Measurements from ENCODE around the gene CSTPP1.

DNA sequence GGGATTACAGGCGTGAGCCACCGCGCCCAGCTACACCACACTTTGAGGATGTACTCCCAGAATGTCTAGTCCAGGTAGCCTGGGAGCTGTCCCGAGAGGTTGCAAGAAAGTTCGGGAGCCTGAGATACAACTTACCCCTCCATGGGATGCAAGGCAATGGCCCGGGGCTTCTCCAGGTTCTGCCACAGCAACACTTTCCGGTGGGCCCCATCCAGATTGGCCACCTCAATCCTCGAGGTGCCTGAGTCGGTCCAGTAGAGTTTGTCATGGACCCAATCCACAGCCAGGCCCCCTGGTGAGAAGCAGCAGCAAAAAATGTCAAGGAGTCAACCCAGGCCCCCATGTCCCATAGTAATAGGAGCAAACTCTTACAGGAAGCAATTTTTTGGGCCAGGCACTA lies 43.7 kb upstream of the CSTPP1 start:
- TF ChIP-seq RNF2 (IDR thresholded peaks at IDR 0.05; ENCODE audit: borderline replicate concordance, low read depth, low read length, missing control alignments, poor library complexity, severe bottlenecking), result no peak
- no peak for TF ChIP-seq YY1 (IDR thresholded peaks at IDR 0.05; ENCODE audit: low read depth, low read length)
- no peak for TF ChIP-seq POU5F1 (IDR thresholded peaks at IDR 0.05; ENCODE audit: low read depth, low read length)
- TF ChIP-seq, protein P1, sequence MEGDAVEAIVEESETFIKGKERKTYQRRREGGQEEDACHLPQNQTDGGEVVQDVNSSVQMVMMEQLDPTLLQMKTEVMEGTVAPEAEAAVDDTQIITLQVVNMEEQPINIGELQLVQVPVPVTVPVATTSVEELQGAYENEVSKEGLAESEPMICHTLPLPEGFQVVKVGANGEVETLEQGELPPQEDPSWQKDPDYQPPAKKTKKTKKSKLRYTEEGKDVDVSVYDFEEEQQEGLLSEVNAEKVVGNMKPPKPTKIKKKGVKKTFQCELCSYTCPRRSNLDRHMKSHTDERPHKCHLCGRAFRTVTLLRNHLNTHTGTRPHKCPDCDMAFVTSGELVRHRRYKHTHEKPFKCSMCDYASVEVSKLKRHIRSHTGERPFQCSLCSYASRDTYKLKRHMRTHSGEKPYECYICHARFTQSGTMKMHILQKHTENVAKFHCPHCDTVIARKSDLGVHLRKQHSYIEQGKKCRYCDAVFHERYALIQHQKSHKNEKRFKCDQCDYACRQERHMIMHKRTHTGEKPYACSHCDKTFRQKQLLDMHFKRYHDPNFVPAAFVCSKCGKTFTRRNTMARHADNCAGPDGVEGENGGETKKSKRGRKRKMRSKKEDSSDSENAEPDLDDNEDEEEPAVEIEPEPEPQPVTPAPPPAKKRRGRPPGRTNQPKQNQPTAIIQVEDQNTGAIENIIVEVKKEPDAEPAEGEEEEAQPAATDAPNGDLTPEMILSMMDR (IDR thresholded peaks at IDR 0.05; ENCODE audit: control extremely low read depth in 1 of 3, insufficient read depth in 1 of 3, low read depth in 1 of 3, low read length in 3 of 3), result no peak
- no peak for TF ChIP-seq EZH2 (IDR thresholded peaks at IDR 0.05; ENCODE audit: low read depth, low read length, severe bottlenecking)
- no peak for TF ChIP-seq POLR2A (IDR thresholded peaks at IDR 0.05; ENCODE audit: control extremely low read depth in 1 of 2, low read depth in 2 of 2, low read length in 2 of 2)
- TF ChIP-seq RXRA (IDR thresholded peaks at IDR 0.05; ENCODE audit: insufficient read depth, low read depth, low read length), result no peak
